HEK293T (cell line): ENCODE data around the gene HSD17B12.

ENCODE experiments used
- FOXK2 ChIP-seq: fragments of 450-650 bp; IDR thresholded peaks from 2 replicates; pipeline ENCODE4 v1.6.1; 2016; ENCODE audit warnings: mild to moderate bottlenecking
- HDGF ChIP-seq: fragments of 450-650 bp; IDR thresholded peaks from 2 replicates; pipeline ENCODE4 v1.6.1; 2017; ENCODE audit warnings: antibody characterized with exemption, borderline replicate concordance
- SP1 ChIP-seq: fragments of 450-650 bp; IDR thresholded peaks from 2 replicates; pipeline ENCODE4 v1.6.1; 2017

DNA sequence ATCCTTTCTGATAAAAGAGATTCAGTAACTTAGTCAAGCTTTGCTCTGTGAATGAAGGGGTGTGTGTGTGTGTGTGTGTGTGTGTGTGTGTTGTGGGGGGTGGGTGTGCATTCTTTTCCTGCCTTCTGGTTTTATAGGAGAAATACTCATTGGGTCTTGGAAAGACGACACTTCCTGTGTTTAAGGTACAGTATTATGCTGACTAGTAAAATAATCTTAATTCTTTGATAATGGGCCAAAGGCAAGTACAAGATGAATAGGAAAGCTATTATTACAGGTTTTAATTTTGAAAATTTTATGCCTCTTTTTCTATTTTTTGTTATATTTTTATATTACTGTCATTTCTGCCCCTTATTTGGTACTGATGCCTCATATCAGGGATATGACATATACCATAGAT lies 26.1 kb downstream of the HSD17B12 start:
- TF ChIP-seq FOXK2 (no peak), SP1 (no peak), HDGF (no peak)
